Measurements from ENCODE around the gene BNIP5.

Gene BNIP5

DNA sequence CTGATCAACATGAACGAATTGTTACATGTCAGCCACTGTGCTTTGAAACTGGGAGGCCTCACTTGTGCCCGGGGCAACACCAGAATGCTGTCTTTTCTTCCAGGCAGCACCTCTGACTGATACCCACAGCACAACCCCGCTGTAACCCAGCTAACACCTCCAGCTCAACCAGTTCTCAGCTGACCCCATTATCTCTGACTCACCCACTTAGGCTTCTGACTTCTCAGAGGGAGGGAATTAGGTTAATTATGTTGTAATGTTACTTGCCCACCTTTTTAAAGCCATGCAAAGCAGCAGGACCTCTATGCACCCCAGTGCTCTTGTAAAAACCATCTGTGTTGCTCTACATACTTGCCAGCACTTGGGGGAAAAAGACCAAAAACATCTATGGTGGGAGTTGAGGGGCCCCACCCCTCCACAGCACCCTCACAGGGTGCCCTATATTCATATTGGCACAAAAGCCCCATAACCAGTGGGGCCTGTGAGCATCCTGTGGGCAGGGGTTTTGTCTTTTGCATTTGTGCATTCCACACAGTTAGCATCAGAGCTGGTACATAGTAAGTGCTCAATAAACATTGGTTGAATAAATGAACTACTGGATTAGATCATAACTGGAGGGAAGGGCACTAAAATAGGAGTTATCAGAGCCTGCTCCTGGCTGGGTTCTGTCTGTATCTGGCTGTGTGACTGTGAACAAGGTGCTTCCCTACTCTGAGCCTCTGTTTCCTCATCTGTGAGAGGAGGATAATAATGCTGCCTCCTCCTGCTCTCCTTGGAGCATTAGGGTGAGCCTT is 22.3 kb downstream of the BNIP5 start (continued):
- TF ChIP-seq, protein P1, sequence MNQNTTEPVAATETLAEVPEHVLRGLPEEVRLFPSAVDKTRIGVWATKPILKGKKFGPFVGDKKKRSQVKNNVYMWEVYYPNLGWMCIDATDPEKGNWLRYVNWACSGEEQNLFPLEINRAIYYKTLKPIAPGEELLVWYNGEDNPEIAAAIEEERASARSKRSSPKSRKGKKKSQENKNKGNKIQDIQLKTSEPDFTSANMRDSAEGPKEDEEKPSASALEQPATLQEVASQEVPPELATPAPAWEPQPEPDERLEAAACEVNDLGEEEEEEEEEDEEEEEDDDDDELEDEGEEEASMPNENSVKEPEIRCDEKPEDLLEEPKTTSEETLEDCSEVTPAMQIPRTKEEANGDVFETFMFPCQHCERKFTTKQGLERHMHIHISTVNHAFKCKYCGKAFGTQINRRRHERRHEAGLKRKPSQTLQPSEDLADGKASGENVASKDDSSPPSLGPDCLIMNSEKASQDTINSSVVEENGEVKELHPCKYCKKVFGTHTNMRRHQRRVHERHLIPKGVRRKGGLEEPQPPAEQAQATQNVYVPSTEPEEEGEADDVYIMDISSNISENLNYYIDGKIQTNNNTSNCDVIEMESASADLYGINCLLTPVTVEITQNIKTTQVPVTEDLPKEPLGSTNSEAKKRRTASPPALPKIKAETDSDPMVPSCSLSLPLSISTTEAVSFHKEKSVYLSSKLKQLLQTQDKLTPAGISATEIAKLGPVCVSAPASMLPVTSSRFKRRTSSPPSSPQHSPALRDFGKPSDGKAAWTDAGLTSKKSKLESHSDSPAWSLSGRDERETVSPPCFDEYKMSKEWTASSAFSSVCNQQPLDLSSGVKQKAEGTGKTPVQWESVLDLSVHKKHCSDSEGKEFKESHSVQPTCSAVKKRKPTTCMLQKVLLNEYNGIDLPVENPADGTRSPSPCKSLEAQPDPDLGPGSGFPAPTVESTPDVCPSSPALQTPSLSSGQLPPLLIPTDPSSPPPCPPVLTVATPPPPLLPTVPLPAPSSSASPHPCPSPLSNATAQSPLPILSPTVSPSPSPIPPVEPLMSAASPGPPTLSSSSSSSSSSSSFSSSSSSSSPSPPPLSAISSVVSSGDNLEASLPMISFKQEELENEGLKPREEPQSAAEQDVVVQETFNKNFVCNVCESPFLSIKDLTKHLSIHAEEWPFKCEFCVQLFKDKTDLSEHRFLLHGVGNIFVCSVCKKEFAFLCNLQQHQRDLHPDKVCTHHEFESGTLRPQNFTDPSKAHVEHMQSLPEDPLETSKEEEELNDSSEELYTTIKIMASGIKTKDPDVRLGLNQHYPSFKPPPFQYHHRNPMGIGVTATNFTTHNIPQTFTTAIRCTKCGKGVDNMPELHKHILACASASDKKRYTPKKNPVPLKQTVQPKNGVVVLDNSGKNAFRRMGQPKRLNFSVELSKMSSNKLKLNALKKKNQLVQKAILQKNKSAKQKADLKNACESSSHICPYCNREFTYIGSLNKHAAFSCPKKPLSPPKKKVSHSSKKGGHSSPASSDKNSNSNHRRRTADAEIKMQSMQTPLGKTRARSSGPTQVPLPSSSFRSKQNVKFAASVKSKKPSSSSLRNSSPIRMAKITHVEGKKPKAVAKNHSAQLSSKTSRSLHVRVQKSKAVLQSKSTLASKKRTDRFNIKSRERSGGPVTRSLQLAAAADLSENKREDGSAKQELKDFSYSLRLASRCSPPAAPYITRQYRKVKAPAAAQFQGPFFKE (tag by site-specific recombination; IDR thresholded peaks at IDR 0.05; ENCODE audit: borderline replicate concordance): no peak
- no peak for TF ChIP-seq ZBTB7A (tag by site-specific recombination; IDR thresholded peaks at IDR 0.05; ENCODE audit: low read depth)
- TF ChIP-seq, protein P2, sequence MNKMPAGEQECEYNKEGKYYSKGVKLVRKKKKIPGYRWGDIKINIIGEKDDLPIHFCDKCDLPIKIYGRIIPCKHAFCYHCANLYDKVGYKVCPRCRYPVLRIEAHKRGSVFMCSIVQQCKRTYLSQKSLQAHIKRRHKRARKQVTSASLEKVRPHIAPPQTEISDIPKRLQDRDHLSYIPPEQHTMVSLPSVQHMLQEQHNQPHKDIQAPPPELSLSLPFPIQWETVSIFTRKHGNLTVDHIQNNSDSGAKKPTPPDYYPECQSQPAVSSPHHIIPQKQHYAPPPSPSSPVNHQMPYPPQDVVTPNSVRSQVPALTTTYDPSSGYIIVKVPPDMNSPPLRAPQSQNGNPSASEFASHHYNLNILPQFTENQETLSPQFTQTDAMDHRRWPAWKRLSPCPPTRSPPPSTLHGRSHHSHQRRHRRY (tag by site-specific recombination; IDR thresholded peaks at IDR 0.05): no peak
- TF ChIP-seq, protein P3, sequence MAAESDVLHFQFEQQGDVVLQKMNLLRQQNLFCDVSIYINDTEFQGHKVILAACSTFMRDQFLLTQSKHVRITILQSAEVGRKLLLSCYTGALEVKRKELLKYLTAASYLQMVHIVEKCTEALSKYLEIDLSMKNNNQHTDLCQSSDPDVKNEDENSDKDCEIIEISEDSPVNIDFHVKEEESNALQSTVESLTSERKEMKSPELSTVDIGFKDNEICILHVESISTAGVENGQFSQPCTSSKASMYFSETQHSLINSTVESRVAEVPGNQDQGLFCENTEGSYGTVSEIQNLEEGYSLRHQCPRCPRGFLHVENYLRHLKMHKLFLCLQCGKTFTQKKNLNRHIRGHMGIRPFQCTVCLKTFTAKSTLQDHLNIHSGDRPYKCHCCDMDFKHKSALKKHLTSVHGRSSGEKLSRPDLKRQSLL (tag by site-specific recombination; IDR thresholded peaks at IDR 0.05): no peak
- peak; percentile 77 for TF ChIP-seq WT1 (tag by site-specific recombination; IDR thresholded peaks at IDR 0.05)
- TF ChIP-seq BCL11B (tag by site-specific recombination; IDR thresholded peaks at IDR 0.05; ENCODE audit: low read depth): no peak
- TF ChIP-seq ZNF837 (tag by site-specific recombination; IDR thresholded peaks at IDR 0.05): no peak
- peak; percentile 46; the same call in 1 of the 2 replicates for TF ChIP-seq ZNF24 (tag by site-specific recombination; IDR thresholded peaks at IDR 0.05)
- TF ChIP-seq ZNF530 (tag by site-specific recombination; IDR thresholded peaks at IDR 0.05; ENCODE audit: low read depth): no peak
- no peak for TF ChIP-seq ZNF426 (tag by site-specific recombination; IDR thresholded peaks at IDR 0.05)
- TF ChIP-seq, protein P4, sequence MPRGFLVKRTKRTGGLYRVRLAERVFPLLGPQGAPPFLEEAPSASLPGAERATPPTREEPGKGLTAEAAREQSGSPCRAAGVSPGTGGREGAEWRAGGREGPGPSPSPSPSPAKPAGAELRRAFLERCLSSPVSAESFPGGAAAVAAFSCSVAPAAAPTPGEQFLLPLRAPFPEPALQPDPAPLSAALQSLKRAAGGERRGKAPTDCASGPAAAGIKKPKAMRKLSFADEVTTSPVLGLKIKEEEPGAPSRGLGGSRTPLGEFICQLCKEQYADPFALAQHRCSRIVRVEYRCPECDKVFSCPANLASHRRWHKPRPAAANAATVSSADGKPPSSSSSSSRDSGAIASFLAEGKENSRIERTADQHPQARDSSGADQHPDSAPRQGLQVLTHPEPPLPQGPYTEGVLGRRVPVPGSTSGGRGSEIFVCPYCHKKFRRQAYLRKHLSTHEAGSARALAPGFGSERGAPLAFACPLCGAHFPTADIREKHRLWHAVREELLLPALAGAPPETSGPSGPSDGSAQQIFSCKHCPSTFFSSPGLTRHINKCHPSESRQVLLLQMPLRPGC (tag by site-specific recombination; IDR thresholded peaks at IDR 0.05): peak; percentile 24; the same call in 1 of the 2 replicates
- TF ChIP-seq, protein P5, sequence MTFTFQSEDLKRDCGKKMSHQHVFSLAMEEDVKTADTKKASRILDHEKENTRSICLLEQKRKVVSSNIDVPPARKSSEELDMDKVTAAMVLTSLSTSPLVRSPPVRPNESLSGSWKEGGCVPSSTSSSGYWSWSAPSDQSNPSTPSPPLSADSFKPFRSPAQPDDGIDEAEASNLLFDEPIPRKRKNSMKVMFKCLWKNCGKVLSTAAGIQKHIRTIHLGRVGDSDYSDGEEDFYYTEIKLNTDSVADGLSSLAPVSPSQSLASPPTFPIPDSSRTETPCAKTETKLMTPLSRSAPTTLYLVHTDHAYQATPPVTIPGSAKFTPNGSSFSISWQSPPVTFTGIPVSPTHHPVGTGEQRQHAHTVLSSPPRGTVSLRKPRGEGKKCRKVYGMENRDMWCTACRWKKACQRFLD (tag by site-specific recombination; IDR thresholded peaks at IDR 0.05): no peak
- TF ChIP-seq ZBTB8A (tag by site-specific recombination; IDR thresholded peaks at IDR 0.05): no peak
- TF ChIP-seq, protein P6, sequence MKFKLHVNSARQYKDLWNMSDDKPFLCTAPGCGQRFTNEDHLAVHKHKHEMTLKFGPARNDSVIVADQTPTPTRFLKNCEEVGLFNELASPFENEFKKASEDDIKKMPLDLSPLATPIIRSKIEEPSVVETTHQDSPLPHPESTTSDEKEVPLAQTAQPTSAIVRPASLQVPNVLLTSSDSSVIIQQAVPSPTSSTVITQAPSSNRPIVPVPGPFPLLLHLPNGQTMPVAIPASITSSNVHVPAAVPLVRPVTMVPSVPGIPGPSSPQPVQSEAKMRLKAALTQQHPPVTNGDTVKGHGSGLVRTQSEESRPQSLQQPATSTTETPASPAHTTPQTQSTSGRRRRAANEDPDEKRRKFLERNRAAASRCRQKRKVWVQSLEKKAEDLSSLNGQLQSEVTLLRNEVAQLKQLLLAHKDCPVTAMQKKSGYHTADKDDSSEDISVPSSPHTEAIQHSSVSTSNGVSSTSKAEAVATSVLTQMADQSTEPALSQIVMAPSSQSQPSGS (tag by site-specific recombination; IDR thresholded peaks at IDR 0.05; ENCODE audit: low read depth): no peak
- TF ChIP-seq ZNF274 (IDR thresholded peaks at IDR 0.05; ENCODE audit: low read length): no peak
- TF ChIP-seq ZNF274 (tag by site-specific recombination; IDR thresholded peaks at IDR 0.05; ENCODE audit: borderline replicate concordance): no peak
- TF ChIP-seq, protein P7, sequence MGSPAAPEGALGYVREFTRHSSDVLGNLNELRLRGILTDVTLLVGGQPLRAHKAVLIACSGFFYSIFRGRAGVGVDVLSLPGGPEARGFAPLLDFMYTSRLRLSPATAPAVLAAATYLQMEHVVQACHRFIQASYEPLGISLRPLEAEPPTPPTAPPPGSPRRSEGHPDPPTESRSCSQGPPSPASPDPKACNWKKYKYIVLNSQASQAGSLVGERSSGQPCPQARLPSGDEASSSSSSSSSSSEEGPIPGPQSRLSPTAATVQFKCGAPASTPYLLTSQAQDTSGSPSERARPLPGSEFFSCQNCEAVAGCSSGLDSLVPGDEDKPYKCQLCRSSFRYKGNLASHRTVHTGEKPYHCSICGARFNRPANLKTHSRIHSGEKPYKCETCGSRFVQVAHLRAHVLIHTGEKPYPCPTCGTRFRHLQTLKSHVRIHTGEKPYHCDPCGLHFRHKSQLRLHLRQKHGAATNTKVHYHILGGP (tag by site-specific recombination; IDR thresholded peaks at IDR 0.05): no peak
- peak; percentile 17; the same call in 1 of the 2 replicates for TF ChIP-seq SP2 (tag by site-specific recombination; IDR thresholded peaks at IDR 0.05)
- no peak for TF ChIP-seq ZNF146 (tag by site-specific recombination; IDR thresholded peaks at IDR 0.05)
- TF ChIP-seq SP3 (tag by site-specific recombination; IDR thresholded peaks at IDR 0.05): no peak
- no peak for TF ChIP-seq ZNF521 (tag by site-specific recombination; IDR thresholded peaks at IDR 0.05)
- TF ChIP-seq OVOL3 (tag by site-specific recombination; IDR thresholded peaks at IDR 0.05): no peak
- TF ChIP-seq ZNF354C (tag by site-specific recombination; IDR thresholded peaks at IDR 0.05; ENCODE audit: borderline replicate concordance, low read depth): no peak
